A549 (cell line): ENCODE results near the gene HSD17B10.

ENCODE experiments used
- ATOH8 ChIP-seq: fragments of 250-450 bp; sonication (Bioruptor Pico); IDR thresholded peaks from 2 replicates; pipeline ENCODE4 v1.5.0; 2020; ENCODE audit warnings: low read depth, mild to moderate bottlenecking, moderate library complexity
- CHD2 ChIP-seq: fragments of 150-350 bp; IDR thresholded peaks from 2 replicates; pipeline ENCODE4 v1.6.1; 2014; ENCODE audit warnings: low read length; ENCODE audit not compliant: partially characterized antibody
- CTCF ChIP-seq: fragments of >200 bp; sonication (Bioruptor Twin); formaldehyde crosslinking; IDR thresholded peaks from 3 replicates; pipeline ENCODE4 v1.5.1; 2016
- EP300 ChIP-seq, 2 experiments: fragments of >200 bp; sonication (Bioruptor Twin); formaldehyde crosslinking; IDR thresholded peaks; 2 replicates in 1 of 2; 3 replicates in 1 of 2; pipeline ENCODE4 v1.6.1; 2016 to 2017
- HES2 ChIP-seq: fragments of >200 bp; sonication (Bioruptor Twin); formaldehyde crosslinking; IDR thresholded peaks from 2 replicates; pipeline ENCODE4 v1.6.1; 2016
- POLR2A ChIP-seq: IDR thresholded peaks from 2 replicates; pipeline ENCODE4 v1.6.1; 2012; ENCODE audit warnings: mild to moderate bottlenecking, low read length
- REST ChIP-seq: fragments of 200-600 bp; sonication (generic); IDR thresholded peaks from 2 replicates; pipeline ENCODE4 v1.6.1; 2016; ENCODE audit warnings: antibody characterized with exemption, mild to moderate bottlenecking, moderate library complexity
- RFX5 ChIP-seq: fragments of 450-650 bp; IDR thresholded peaks from 2 replicates; pipeline ENCODE4 v1.7.1; 2014; ENCODE audit warnings: antibody characterized with exemption, mild to moderate bottlenecking, moderate library complexity
- TP53 ChIP-seq: fragments of 250-450 bp; sonication (Bioruptor Pico); IDR thresholded peaks from 2 replicates; pipeline ENCODE4 v1.5.0; 2021; ENCODE audit warnings: mild to moderate bottlenecking, moderate library complexity
- USF2 ChIP-seq: fragments of 450-650 bp; IDR thresholded peaks from 2 replicates; pipeline ENCODE4 v1.6.1; 2014; ENCODE audit warnings: antibody characterized with exemption
- ZFP36 ChIP-seq: fragments of 450-650 bp; IDR thresholded peaks from 2 replicates; pipeline ENCODE4 v1.6.1; 2014; ENCODE audit warnings: borderline replicate concordance; ENCODE audit not compliant: partially characterized antibody

GRCh38 chrX:53442322-53442631, 8.1 kb upstream of the HSD17B10 start:
- TF ChIP-seq HES2 (no peak), CTCF (no peak), CHD2 (no peak), ZFP36 (no peak), ATOH8 (no peak), REST (no peak), TP53 (CRISPR knock-in tag) (no peak), EP300 (IDR thresholded peaks at IDR 0.05) (no peak), RFX5 (no peak), USF2 (no peak), POLR2A (no peak)
